Measurements from ENCODE around the gene RFC5.
"Not testable (repeated sequence)": the region's sequence is repeated elsewhere in the genome, so short reads cannot be mapped to it uniquely, and the experiment has no call there.

Gene RFC5

DNA sequence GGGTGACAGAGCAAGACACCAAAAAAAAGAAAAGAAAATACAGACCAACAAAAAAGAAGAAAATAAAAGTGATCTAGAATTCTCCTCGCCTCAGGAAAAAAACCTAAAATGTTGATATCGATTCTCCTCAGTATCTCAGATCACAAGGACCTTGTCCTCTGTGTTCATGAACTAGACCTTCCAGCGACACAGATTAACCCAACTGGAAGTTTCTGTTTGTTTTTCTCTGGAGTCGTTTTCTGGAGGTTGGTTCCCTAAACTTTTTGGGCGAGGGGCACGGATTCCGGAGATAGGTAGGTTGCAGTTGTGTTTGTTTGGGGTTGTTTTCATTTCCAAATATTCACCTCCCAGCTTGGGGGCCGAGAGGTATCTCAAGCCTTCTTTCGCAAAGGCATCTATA lies 559 bp upstream of the RFC5 start:
- DNase-seq (ENCODE audit: low spot score) = no peak

GRCh38 chr12:118017926-118018325 lies 1.4 kb downstream of the RFC5 start:
- no peak for DNase-seq (ENCODE audit: low spot score)

DNA sequence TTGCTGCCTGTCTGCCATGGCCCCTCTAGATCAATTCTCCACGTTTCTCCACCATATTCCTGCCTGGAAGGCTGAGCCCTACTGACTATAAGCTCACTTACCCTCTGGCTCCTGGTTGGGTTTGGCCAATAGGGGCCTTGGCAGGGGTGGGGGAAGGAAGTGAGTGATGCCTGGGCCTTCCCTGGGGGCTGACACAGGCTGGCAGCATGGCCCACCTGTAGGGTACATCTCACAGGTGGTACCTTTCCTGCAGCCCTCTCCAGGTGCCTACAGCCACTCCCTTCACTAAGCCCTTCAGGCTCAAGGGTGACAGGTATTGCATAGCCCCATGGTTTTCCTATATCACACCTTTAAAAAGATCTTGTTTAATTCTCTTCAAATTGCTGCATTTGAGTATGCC lies 3.5 kb downstream of the RFC5 start:
- DNase-seq (ENCODE audit: low spot score) = no peak

DNA sequence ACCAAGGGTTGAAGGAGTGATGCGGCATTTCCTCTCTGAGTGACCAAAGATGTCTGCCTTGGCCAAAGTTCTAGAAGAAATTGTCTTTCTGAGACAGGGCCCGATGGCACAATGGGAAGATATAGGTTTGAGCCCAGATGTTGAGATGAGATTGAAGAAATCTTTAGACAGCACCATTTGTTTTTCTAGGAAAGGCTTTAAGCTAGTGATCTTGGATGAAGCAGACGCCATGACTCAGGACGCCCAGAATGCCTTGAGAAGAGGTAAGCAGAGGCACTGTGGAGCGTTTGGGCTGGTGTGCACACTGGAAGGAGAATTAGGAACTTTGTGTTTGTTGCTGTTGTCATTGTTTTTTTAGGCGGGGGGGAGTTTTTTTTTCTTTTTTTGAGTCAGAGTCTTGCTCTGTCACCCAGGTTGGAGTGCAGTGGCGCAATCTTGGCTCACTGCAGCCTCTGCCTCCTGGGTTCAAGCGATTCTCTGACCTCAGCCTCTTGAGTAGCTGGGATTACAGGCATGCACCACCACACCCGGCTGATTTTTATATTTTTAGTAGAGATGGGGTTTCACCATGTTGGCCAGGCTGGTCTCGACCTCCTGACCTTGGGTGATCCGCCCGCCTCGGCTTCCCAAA lies 5.7 kb downstream of the RFC5 start:
- DNase-seq (ENCODE audit: low spot score) = not testable (repeated sequence)

- no peak for DNase-seq (ENCODE audit: low spot score)
These were observed 6.2 kb downstream of the RFC5 start for GRCh38 chr12:118022728-118023109.

- DNase-seq (ENCODE audit: low spot score) = peak; percentile 38
These were observed 6.9 kb downstream of the RFC5 start for GRCh38 chr12:118023301-118023860.

DNA sequence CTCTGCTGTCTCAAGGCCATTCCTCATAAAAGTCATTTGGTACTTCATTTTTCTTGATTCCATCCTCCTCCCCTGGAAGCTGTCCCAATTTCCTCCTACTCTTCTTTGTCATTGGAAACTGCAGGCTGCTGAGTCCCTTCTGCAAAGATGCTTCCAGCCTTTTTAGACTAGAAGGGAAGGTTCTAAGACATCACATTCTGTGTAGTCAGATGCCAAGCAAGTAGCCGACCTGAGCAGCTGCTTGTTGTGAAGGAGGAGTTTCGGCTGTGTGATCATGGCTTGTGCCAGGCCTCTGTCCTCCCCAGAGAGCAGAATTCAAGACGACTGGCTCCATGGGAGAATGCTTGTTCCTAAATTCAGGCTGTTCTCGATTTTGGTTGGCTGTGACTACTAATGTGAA lies 8.7 kb downstream of the RFC5 start:
- peak; percentile 46 for DNase-seq (ENCODE audit: low spot score)

DNA sequence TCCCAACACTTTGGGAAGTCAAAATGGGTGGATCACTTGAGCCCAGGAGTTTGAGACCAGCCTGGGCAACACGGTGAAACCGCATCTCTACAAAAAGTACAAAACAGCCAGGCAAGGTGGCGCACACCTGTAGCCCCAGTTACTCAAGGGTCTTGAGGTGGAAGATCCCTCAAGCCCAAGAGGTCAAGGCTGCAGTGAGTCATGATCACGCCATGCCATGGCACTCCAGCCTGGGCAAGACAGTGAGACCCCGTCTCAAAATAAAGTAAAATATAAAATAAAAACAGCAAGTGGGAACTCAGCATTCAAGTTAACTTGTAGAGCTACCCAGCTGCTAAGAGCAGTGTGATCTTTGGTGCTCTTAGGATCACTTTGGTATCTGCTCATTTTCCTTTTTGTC lies 12.7 kb downstream of the RFC5 start:
- no peak for DNase-seq (ENCODE audit: low spot score)

GRCh38 chr12:118032188-118032587 lies 15.7 kb downstream of the RFC5 start:
- no peak for DNase-seq (ENCODE audit: low spot score)

DNA sequence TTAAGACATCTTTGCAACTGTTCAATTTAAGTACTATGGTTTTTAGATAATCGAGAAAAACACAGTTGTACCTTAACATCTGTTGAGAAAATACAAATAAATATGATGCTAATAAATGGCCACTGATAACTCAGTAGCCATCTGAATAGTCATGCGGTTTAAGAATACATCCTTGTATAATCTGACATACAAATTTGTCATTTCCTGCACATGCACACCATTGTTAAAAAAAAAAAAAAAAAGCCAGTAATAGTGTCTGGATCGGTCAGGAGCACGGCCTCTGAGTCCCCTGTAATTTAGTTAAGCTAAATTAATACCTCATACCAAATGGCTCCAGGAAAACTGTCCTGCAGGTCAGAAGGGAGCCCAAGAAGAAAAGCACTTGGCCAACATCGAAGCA lies 16.8 kb downstream of the RFC5 start:
- no peak for DNase-seq (ENCODE audit: low spot score)

- no peak for DNase-seq (ENCODE audit: low spot score)
These were observed 17.4 kb downstream of the RFC5 start for GRCh38 chr12:118033902-118034301.

DNA sequence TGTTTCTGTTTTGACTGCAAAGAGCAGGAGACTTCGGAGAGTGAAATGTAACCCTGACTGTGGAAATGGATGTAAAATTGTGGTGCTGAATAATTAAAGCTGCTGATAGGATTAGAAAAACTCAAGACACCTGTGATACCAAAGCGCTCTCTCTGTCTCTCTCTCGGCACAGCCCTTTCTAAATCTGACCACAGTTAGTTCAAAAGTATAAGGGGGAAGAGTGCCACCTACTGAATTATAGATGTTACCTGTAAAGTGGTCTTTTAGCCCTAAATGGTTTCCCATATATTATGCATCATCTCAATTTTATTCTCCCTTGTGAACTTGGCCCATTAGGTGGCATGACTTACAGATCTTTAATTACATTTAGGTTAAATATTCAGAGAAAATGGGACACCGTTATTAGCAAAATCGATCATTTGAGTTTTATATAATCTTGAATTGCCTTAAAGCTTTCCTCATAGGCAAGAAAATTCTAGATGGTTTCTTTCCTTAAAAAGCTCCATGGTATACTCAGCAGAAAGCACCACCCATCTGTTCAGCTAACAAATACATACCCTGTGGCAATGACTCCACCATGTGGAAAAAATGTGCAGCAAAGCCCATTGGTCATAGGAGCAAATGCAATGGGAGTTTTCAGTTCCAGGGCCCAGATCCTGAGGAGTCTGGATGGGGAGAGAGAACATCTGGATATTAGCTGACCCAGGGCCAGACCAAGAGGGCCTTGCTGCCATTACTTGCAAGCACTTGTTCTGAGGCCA lies 18.1 kb downstream of the RFC5 start:
- DNase-seq (ENCODE audit: low spot score) = peak; percentile 61

DNA sequence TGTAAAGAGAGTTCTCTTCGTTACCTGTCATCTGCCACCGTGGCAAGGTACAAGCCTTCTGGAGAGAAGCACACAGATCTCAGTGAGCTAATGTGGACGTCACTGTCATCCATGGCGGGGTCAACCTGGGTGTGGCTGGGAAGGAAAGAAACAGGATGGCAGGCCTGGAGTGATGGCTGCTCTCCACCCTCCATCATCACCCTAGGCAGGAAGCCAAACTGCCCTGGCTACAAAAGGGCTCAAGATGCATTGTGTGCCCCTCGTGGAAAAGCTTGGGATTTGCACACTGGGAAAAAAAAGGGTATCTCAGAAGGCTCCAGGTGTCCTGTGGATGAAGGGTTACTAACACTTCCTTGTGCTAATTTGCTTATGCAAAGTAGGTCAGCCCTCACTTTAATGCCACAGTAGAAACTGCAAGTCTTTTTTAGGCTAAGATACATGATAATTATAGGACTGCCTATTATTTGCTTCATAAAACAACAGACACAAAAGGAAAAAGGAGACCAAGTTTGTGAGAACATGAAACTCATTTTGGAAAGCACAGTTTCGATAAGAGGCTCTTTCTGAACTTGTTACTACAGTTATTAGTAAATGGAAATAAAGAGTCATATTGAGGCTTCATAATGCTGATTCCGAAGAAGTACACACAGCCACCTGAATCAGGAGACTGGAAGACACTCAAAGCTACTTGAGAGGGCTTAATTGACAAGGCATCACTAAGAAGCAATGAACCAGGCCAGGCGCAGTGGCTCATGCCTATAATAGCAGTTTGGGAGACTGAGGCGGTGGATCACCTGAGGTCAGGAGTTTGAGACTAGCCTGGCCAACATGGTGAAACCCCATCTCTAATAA lies 18.9 kb downstream of the RFC5 start:
- peak; percentile 39 for DNase-seq (ENCODE audit: low spot score)

DNA sequence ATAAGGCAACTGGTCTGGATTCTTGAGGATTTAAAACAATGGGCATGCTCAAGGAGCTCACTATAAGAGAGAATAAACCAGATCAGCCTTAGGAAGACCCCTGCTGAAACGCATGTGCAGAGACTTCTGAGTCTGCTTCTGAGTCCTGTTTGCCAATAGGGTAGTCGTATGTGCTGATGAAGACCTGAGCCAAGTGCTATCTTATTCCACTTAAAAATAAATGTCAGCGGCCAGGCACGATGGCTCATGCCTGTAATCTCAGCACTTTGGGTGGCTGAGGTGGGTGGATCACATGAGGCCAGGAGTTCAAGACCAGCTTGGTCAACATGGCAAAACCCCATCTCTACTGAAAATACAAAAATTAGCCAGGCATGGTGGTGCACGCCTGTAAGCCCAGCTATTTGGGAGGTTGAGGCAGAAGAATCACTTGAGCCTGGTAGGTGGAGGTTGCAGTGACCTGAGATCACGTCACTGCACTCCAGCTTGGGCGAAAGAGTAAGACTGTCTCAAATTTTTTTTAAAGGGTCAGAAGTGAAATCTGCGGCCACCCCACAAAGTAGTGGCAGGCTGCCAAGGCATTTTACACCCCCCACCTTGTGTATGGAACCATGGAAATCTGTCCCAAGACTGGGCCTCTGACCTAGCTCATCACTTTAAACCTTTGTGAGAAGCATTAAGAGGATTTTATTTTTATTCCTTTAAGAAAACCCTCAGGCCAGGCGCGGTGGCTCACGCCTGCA lies 20.3 kb downstream of the RFC5 start:
- no peak for DNase-seq (ENCODE audit: low spot score)

- DNase-seq (ENCODE audit: low spot score) = no peak
These were observed 21.6 kb downstream of the RFC5 start for GRCh38 chr12:118038137-118038536.

DNA sequence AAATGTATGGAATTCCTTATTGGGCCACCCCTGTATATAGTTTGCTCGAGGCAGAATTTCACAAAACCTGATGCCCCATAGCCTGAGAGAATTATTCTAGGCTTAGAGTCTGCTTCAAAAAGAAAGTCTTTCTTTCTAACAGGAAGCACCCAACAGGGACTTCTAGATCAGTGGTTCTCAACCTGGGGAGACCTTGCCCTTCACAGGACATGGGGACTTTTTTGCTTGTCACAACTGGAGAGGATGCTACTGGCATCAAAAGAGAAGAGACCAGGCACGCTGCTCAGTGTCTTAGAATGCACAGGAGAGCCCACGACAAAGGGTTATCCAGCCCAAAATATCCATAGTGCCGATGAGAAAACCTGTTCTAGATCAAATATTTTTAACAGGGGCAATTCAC lies 25.6 kb downstream of the RFC5 start:
- DNase-seq (ENCODE audit: low spot score) = no peak

DNA sequence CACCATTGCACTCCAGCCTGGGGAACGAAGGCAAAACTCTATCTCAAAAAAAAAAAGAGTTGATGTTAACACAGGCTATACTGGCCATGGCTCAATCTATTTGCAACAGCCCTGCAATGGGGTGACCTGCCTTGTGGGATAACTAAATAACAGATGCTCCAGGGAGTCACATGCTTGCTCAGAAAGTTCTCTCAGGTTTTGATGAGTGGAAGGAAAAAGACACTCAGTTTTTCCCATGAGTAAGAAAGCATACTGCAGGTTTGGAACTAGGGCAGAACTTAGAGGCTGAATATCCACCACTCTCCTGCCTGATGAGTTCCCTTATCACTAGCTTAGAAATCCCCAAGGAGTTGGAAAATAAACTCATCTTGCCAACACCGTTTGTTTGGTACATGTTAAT lies 27.6 kb downstream of the RFC5 start:
- no peak for DNase-seq (ENCODE audit: low spot score)

GRCh38 chr12:118044577-118044976 lies 28.1 kb downstream of the RFC5 start:
- DNase-seq (ENCODE audit: low spot score) = no peak

DNA sequence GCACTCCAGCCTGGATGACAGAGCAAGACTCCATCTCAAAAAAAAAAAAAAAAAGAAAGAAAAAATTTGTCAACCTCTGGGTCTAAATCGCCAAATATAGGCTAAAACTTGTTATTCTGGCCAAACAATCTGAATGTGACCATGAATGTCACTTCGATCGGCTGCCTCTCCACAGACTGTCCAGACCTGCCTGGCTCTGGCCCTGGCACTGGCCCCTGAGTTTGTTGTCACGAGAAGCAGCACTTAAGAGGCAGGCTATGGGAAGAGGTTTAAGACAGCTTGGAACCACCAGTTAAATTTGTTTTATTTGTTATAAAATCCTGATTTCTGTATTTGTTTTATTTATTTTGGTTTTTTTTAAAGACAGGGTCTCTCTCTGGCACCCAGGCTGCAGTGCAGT lies 29.9 kb downstream of the RFC5 start:
- no peak for DNase-seq (ENCODE audit: low spot score)

GRCh38 chr12:118050972-118051910 lies 34.7 kb downstream of the RFC5 start:
- no peak for DNase-seq (ENCODE audit: low spot score)

Measured in Ammon's horn (tissue), 1 donor.